ENCODE data around the gene PLIN4.
"Not testable (repeated sequence)": the region's sequence is repeated elsewhere in the genome, so short reads cannot be mapped to it uniquely, and the experiment has no call there.

The PLIN4 gene

GRCh38 chr19:4537953-4538600, 19.8 kb upstream of the PLIN4 start:
- Histone ChIP-seq H3K4me1 (ENCODE audit: control insufficient read depth in 2 of 2, insufficient read depth in 2 of 2, low read length in 2 of 2) (peaks cover 10 to 11% of the 10 kb centered on the region in 2 donors), H3K27me3 (ENCODE audit: control insufficient read depth in 2 of 2, insufficient read depth in 2 of 2, low read length in 2 of 2) (peaks cover 0 to 5% of the 10 kb centered on the region in 2 donors), H3K27ac (ENCODE audit: low read depth in 2 of 2, low read length in 2 of 2) (no peak overlapping the region), H3K36me3 (ENCODE audit: control insufficient read depth in 2 of 2, insufficient read depth in 2 of 2, low read length in 2 of 2) (no peaks in the 10 kb centered on the region), H3K4me3 (ENCODE audit: low read length in 2 of 2) (no peak overlapping the region), H3K9me3 (ENCODE audit: control insufficient read depth in 2 of 2, low read length in 2 of 2) (no peaks in the 10 kb centered on the region), H3K9ac (ENCODE audit: low read depth in 1 of 2, low read length in 2 of 2) (no peak overlapping the region)

- no peak overlapping the region for H3K9ac ChIP-seq (ENCODE audit: low read depth in 1 of 2, low read length in 2 of 2)
- H3K4me1 ChIP-seq (ENCODE audit: control insufficient read depth in 2 of 2, insufficient read depth in 2 of 2, low read length in 2 of 2), result peaks cover 10 to 11% of the 10 kb centered on the region in 2 donors
- H3K36me3 ChIP-seq (ENCODE audit: control insufficient read depth in 2 of 2, insufficient read depth in 2 of 2, low read length in 2 of 2), result no peaks in the 10 kb centered on the region
- no peak overlapping the region for H3K27ac ChIP-seq (ENCODE audit: low read depth in 2 of 2, low read length in 2 of 2)
- no peak overlapping the region for H3K4me3 ChIP-seq (ENCODE audit: low read length in 2 of 2)
- H3K27me3 ChIP-seq (ENCODE audit: control insufficient read depth in 2 of 2, insufficient read depth in 2 of 2, low read length in 2 of 2), result peaks cover 0 to 5% of the 10 kb centered on the region in 2 donors
- H3K9me3 ChIP-seq (ENCODE audit: control insufficient read depth in 2 of 2, low read length in 2 of 2), result no peaks in the 10 kb centered on the region
Observed at GRCh38 chr19:4536798-4537197, 18.5 kb upstream of the PLIN4 start.

- Histone ChIP-seq H3K4me1 (ENCODE audit: control insufficient read depth in 2 of 2, insufficient read depth in 2 of 2, low read length in 2 of 2) (peaks cover 8 to 10% of the 10 kb centered on the region in 2 donors), H3K4me3 (ENCODE audit: low read length in 2 of 2) (no peak within 1 kb of the TSS), H3K27me3 (ENCODE audit: control insufficient read depth in 2 of 2, insufficient read depth in 2 of 2, low read length in 2 of 2) (peaks cover 0 to 5% of the 10 kb centered on the region in 2 donors), H3K9me3 (ENCODE audit: control insufficient read depth in 2 of 2, low read length in 2 of 2) (no peaks in the 10 kb centered on the region), H3K27ac (ENCODE audit: low read depth in 2 of 2, low read length in 2 of 2) (no peak within 1 kb of the TSS), H3K36me3 (ENCODE audit: control insufficient read depth in 2 of 2, insufficient read depth in 2 of 2, low read length in 2 of 2) (no peaks in the 10 kb centered on the region), H3K9ac (ENCODE audit: low read depth in 1 of 2, low read length in 2 of 2) (no peak within 1 kb of the TSS)
Observed at GRCh38 chr19:4534836-4535658, 16.8 kb upstream of the PLIN4 start, which contains the start of gene PLIN5. PLIN5 (minus strand) TSS chr19:4535224; CDS start chr19:4534074, 1,150 bp downstream.

GRCh38 chr19:4533835-4534424, 15.6 kb upstream of the PLIN4 start:
- Histone ChIP-seq H3K36me3 (ENCODE audit: control insufficient read depth in 2 of 2, insufficient read depth in 2 of 2, low read length in 2 of 2) (no peaks in the 10 kb centered on the region), H3K27me3 (ENCODE audit: control insufficient read depth in 2 of 2, insufficient read depth in 2 of 2, low read length in 2 of 2) (peaks cover 0 to 5% of the 10 kb centered on the region in 2 donors), H3K9ac (ENCODE audit: low read depth in 1 of 2, low read length in 2 of 2) (no peak overlapping the region), H3K9me3 (ENCODE audit: control insufficient read depth in 2 of 2, low read length in 2 of 2) (no peaks in the 10 kb centered on the region), H3K27ac (ENCODE audit: low read depth in 2 of 2, low read length in 2 of 2) (no peak overlapping the region), H3K4me1 (ENCODE audit: control insufficient read depth in 2 of 2, insufficient read depth in 2 of 2, low read length in 2 of 2) (peaks cover 3 to 8% of the 10 kb centered on the region in 2 donors), H3K4me3 (ENCODE audit: low read length in 2 of 2) (no peak overlapping the region)

GRCh38 chr19:4533334-4533733, 15.0 kb upstream of the PLIN4 start:
- Histone ChIP-seq H3K9me3 (ENCODE audit: control insufficient read depth in 2 of 2, low read length in 2 of 2) (no peaks in the 10 kb centered on the region), H3K4me3 (ENCODE audit: low read length in 2 of 2) (no peak overlapping the region), H3K27me3 (ENCODE audit: control insufficient read depth in 2 of 2, insufficient read depth in 2 of 2, low read length in 2 of 2) (peaks cover 0 to 5% of the 10 kb centered on the region in 2 donors), H3K4me1 (ENCODE audit: control insufficient read depth in 2 of 2, insufficient read depth in 2 of 2, low read length in 2 of 2) (peaks cover 3 to 8% of the 10 kb centered on the region in 2 donors), H3K36me3 (ENCODE audit: control insufficient read depth in 2 of 2, insufficient read depth in 2 of 2, low read length in 2 of 2) (no peaks in the 10 kb centered on the region), H3K27ac (ENCODE audit: low read depth in 2 of 2, low read length in 2 of 2) (no peak overlapping the region), H3K9ac (ENCODE audit: low read depth in 1 of 2, low read length in 2 of 2) (no peak overlapping the region)

GRCh38 chr19:4531562-4532165, 13.4 kb upstream of the PLIN4 start:
- no peak overlapping the region for H3K27ac ChIP-seq (ENCODE audit: low read depth in 2 of 2, low read length in 2 of 2)
- H3K9ac ChIP-seq (ENCODE audit: low read depth in 1 of 2, low read length in 2 of 2), result no peak overlapping the region
- H3K27me3 ChIP-seq (ENCODE audit: control insufficient read depth in 2 of 2, insufficient read depth in 2 of 2, low read length in 2 of 2), result peaks cover 0 to 5% of the 10 kb centered on the region in 2 donors
- H3K4me3 ChIP-seq (ENCODE audit: low read length in 2 of 2), result no peak overlapping the region
- no peaks in the 10 kb centered on the region for H3K36me3 ChIP-seq (ENCODE audit: control insufficient read depth in 2 of 2, insufficient read depth in 2 of 2, low read length in 2 of 2)
- peaks cover 3 to 8% of the 10 kb centered on the region in 2 donors for H3K4me1 ChIP-seq (ENCODE audit: control insufficient read depth in 2 of 2, insufficient read depth in 2 of 2, low read length in 2 of 2)
- no peaks in the 10 kb centered on the region for H3K9me3 ChIP-seq (ENCODE audit: control insufficient read depth in 2 of 2, low read length in 2 of 2)

GRCh38 chr19:4529924-4530522, 11.7 kb upstream of the PLIN4 start:
- Histone ChIP-seq H3K9ac (ENCODE audit: low read depth in 1 of 2, low read length in 2 of 2) (no peak overlapping the region), H3K27ac (ENCODE audit: low read depth in 2 of 2, low read length in 2 of 2) (no peak overlapping the region), H3K4me3 (ENCODE audit: low read length in 2 of 2) (no peak overlapping the region), H3K36me3 (ENCODE audit: control insufficient read depth in 2 of 2, insufficient read depth in 2 of 2, low read length in 2 of 2) (no peaks in the 10 kb centered on the region), H3K4me1 (ENCODE audit: control insufficient read depth in 2 of 2, insufficient read depth in 2 of 2, low read length in 2 of 2) (no peaks in the 10 kb centered on the region), H3K9me3 (ENCODE audit: control insufficient read depth in 2 of 2, low read length in 2 of 2) (no peaks in the 10 kb centered on the region), H3K27me3 (ENCODE audit: control insufficient read depth in 2 of 2, insufficient read depth in 2 of 2, low read length in 2 of 2) (no peaks in the 10 kb centered on the region)

- Histone ChIP-seq H3K4me1 (ENCODE audit: control insufficient read depth in 2 of 2, insufficient read depth in 2 of 2, low read length in 2 of 2) (no peaks in the 10 kb centered on the region), H3K27ac (ENCODE audit: low read depth in 2 of 2, low read length in 2 of 2) (no peak overlapping the region), H3K9ac (ENCODE audit: low read depth in 1 of 2, low read length in 2 of 2) (no peak overlapping the region), H3K36me3 (ENCODE audit: control insufficient read depth in 2 of 2, insufficient read depth in 2 of 2, low read length in 2 of 2) (no peaks in the 10 kb centered on the region), H3K4me3 (ENCODE audit: low read length in 2 of 2) (no peak overlapping the region), H3K27me3 (ENCODE audit: control insufficient read depth in 2 of 2, insufficient read depth in 2 of 2, low read length in 2 of 2) (no peaks in the 10 kb centered on the region), H3K9me3 (ENCODE audit: control insufficient read depth in 2 of 2, low read length in 2 of 2) (no peaks in the 10 kb centered on the region)
Observed at GRCh38 chr19:4528843-4529242, 10.6 kb upstream of the PLIN4 start.

- H3K36me3 ChIP-seq (ENCODE audit: control insufficient read depth in 2 of 2, insufficient read depth in 2 of 2, low read length in 2 of 2); H3K27ac ChIP-seq (ENCODE audit: low read depth in 2 of 2, low read length in 2 of 2); H3K9me3 ChIP-seq (ENCODE audit: control insufficient read depth in 2 of 2, low read length in 2 of 2); H3K9ac ChIP-seq (ENCODE audit: low read depth in 1 of 2, low read length in 2 of 2); H3K4me3 ChIP-seq (ENCODE audit: low read length in 2 of 2); H3K27me3 ChIP-seq (ENCODE audit: control insufficient read depth in 2 of 2, insufficient read depth in 2 of 2, low read length in 2 of 2); H3K4me1 ChIP-seq (ENCODE audit: control insufficient read depth in 2 of 2, insufficient read depth in 2 of 2, low read length in 2 of 2): not testable (repeated sequence)
Observed at GRCh38 chr19:4527377-4527776, 9.1 kb upstream of the PLIN4 start.
